Measurements from ENCODE around the gene TTYH2.
"Not testable (repeated sequence)": the region's sequence is repeated elsewhere in the genome, so short reads cannot be mapped to it uniquely, and the experiment has no call there.

Gene TTYH2

DNA sequence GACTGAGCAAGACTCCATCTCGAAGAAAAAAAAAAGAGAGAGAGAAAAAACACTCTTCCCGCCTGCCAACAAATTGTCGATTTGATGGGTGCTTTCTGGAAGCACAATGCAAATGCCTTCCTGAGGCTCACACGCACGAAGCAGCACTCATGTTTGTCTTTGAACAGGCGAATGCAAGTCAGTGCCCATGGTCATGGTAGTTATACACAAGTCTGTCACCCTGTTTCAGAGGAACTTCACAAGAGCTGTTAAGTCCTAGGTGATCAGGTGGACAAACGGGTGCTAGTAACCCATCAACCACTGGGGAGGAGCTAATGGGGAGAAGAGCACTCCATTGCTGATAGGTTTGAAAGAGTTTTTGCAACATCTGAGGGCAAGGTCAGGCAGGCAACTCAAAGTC, 54.2 kb downstream of the TTYH2 start:
- no peak for DNase-seq (ENCODE audit: low read depth)

- no peak for DNase-seq (ENCODE audit: low read depth)
These were observed 54.7 kb downstream of the TTYH2 start for GRCh38 chr17:74267987-74268499.

GRCh38 chr17:74268558-74268957, 55.2 kb downstream of the TTYH2 start:
- DNase-seq (ENCODE audit: low read depth): no peak

DNA sequence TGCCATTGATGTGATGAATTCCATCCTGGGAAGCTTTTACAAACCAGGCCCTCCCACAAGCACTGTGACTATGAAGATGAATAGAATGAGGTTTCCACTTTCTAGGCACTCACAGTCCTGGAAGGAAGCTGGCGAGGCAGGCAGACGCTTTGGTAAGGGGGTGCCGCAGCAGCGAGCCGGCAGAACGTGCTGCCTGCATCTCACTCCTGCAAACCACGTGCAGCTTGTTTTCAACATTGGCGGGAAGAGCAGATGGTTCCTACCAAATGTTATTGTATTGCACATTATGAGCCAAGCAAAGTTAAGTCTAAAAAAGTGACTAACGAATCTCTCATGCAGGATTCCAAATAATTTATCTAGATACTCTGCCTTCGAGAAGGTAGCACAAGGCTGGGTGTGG, 57.0 kb downstream of the TTYH2 start:
- no peak for DNase-seq (ENCODE audit: low read depth)

GRCh38 chr17:74271281-74271680, 57.9 kb downstream of the TTYH2 start:
- no peak for DNase-seq (ENCODE audit: low read depth)

- DNase-seq (ENCODE audit: low read depth): no peak
These were observed 58.7 kb downstream of the TTYH2 start for GRCh38 chr17:74271901-74272561.

DNA sequence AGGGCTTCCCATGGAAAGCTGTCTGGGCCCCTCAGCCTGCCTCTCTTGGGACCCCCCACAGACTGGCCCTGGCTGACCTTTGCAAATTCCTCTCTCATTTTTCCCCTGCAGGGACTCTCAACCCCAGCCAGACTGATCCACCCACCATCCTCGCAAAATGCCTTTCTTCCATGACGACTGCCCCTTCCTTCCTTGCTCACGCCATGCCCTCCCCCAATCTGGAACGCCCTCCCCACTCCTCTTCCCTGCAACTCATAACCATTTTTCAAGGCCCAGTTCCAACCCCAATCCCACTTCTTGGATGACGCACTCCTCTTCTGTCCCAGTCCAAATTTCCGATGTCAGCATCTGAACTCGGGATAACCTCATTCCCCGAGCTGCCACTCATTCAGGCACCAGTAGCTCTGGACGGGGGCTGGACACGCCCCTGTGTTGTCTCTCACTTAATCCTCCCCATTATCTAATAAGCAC, 59.4 kb downstream of the TTYH2 start:
- no peak for DNase-seq (ENCODE audit: low read depth)

DNA sequence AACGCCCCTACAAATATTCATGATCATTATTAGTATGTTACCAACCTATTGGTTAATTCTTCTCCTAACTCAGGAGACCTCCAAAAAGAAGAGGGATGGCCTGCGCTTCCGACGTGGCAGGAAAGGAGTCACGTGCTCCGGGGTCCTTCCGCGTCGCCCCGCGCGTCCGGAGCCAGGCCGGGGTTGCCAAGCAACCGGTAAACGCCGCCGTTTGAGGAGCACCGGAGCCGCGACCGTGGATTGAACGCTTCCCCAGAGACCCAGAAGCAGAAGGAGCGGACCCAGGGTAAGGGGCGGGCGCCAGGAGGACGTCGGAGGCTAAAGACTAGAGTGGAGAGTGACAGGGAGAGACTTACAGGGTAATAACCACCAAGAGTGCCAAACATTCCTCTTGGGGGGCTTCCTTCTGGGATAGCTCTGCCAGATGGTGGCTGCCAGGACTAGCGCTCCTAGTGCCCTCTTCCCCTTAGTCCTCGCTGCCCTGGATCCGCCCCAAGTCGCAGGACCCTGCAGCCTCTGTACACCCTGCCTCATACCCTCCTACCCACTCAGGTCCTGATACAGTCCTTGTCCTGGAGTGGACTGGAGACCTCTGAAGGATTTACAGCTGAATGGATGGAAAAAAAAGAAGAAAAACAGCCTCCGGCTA, 60.8 kb downstream of the TTYH2 start, which contains the start of gene DNAI2:
Gene DNAI2 (plus strand): TSS at position 175 of the 649 bp plus-strand sequence. CDS start 7,584 bp downstream, outside the sequence.
- no peak for DNase-seq (ENCODE audit: low read depth)

DNA sequence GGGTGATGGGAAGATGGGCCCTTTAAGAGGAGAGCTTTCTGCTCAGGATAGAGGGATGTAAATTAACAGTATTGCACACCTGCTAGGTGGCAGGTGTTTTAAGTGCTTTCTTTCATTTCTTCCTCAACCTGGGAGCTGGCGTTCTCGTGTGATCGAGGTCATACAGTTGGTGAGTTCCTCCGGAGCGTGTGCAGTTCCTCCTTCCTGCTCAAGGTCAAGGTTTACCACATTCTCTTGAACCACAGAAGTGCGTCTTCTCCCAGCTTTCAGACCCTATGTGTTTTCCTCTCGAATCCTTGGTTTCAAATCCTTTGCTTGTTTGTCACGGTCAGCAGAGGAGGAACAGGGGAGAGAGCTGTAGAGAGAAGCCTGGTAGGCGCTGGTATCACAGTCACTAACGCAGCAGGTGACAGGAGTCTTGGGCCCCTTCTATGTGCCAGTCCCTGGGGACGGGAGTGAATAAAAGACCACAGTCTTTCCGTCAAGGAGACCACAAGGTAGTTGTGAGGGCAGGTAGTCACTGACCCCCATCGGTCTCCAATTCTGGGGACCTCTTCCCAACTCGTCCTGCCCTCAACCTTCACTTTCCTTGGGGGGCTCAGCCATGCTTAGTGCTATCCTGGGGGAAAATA, 61.5 kb downstream of the TTYH2 start:
- DNase-seq (ENCODE audit: low read depth): no peak

DNA sequence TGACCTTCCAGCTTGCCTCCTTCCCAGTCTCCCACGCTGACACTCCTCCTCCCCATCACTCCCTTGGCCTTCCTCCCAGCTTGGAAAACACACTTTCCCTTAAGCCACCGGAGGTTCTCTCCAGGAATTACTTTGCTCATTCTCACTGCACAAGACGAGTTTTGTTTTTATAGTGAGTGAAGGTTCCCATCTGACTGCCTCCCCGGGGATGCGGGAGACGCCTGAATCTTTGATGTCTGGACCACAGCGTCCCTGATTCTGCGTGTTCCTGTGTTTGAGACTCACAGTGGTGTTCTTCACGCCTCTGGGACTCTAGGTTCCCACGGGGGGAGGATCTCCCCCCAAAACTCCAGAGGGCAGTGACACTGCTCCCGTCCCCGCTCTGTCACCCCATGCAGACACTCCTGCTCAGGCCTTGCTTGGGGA, 62.7 kb downstream of the TTYH2 start:
- no peak for DNase-seq (ENCODE audit: low read depth)

- peak; percentile 57 for DNase-seq (ENCODE audit: low read depth)
These were observed 63.2 kb downstream of the TTYH2 start for GRCh38 chr17:74276541-74277009.

DNA sequence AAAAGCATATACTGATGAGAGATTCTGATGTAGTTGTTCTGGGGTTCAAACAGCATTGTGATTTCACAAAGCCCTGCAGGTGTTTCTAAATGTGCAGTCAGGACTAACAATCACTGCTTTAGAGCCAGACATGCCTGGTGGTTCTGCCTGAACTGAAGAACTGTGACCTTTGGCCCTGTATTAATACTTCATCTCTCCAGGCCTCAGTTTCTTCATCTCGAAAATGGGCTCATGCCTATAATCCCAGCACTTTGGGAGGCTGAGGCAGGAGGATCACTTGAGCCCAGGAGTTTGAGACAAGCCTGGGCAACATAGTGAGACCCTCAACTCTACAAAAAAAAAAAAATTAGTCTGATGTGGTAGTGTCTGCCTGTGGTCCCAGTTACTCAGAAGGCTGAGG, 64.6 kb downstream of the TTYH2 start:
- DNase-seq (ENCODE audit: low read depth): no peak

GRCh38 chr17:74279617-74280016, 66.2 kb downstream of the TTYH2 start:
- DNase-seq (ENCODE audit: low read depth): not testable (repeated sequence)

DNA sequence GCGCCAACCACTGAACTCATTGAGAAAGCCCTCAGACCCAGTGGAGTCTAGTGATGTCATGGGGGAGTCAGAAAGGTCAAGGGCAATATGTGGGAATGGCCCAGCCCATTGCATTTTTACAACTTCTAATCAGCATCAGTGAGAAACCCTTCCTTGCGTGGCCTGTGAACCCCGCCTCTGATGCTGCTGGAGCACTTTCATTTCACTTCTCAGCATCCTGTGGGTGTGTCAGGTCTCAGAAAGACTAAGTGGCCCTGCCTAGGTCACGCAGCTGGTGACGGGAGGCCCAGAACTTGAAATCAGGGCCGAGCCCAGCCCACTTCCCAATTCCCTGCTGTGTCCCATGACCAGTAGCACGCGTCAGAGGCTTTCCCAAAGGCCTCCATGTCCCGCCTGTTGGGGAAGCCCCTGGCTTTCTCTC, 66.7 kb downstream of the TTYH2 start:
- DNase-seq (ENCODE audit: low read depth): no peak

GRCh38 chr17:74281799-74282198, 68.4 kb downstream of the TTYH2 start:
- DNase-seq (ENCODE audit: low read depth): no peak

GRCh38 chr17:74282274-74282586, 68.9 kb downstream of the TTYH2 start:
- not testable (repeated sequence) for DNase-seq (ENCODE audit: low read depth)

DNA sequence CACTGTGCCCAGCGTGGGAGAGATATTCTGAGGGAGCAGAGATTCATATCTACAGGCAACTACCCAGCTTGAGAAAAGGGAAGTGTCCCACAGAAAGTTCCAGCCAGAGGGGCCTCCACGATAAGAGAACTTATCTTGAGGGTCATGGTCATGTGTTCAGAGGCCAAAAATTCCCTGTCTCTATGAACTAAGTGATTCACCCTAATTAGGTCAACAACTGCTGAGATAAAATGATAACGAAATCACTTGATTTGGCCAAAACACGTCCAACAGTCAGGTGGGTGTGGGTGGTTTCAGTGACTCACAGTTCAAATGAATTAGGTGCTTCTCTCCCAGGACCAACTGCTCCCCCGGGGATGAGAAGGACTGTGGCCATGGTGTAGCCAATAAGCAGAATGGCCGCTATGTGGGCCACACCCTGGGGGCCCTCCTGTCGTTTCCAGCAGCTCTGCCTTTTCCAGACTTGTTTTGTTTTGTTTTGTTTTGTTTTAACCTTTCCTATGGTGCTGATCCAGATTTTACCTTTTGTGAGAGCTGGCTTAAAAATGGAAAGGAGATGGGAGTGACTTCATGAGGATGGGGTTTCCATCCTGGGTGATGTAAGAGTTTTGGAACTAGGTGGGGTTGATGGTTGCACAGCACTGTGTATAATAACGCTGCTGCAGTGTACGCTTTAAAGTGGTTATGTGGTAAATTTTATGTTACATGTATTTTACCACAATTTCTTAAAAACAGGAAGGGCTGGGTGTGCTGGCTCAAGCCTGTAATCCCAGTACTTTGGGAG, 69.4 kb downstream of the TTYH2 start:
- no peak for DNase-seq (ENCODE audit: low read depth)

- DNase-seq (ENCODE audit: low read depth): no peak
These were observed 70.0 kb downstream of the TTYH2 start for GRCh38 chr17:74283371-74283673.

- no peak for DNase-seq (ENCODE audit: low read depth)
These were observed 73.7 kb downstream of the TTYH2 start for GRCh38 chr17:74287031-74287602.

DNA sequence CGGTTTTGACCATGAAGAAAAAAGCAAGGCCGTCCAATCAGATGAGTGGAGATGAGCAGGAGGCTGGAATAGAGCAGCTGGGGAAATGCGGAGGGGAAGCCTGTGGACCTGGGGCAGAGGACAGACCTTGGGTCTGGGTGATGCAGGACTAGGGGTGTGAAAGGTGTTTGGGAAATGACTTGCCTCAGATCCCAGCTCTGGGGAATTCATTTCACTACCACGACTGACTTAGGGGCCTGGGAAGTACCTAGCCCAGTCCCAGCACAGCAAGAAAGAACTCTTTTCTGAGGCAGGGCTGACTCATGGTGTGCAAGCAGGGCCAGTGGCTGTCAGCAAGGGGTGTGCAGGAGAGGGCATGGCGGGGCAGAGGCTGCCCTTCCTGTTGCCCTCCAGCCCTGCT, 75.4 kb downstream of the TTYH2 start:
- DNase-seq (ENCODE audit: low read depth): no peak

- DNase-seq (ENCODE audit: low read depth): no peak
These were observed 76.3 kb downstream of the TTYH2 start for GRCh38 chr17:74289688-74290087.

GRCh38 chr17:74290340-74290739, 77.0 kb downstream of the TTYH2 start:
- DNase-seq (ENCODE audit: low read depth): no peak
